ENCODE results near the gene KRT76.
"Not testable (repeated sequence)": the region's sequence is repeated elsewhere in the genome, so short reads cannot be mapped to it uniquely, and the experiment has no call there.

The KRT76 gene

GRCh38 chr12:52769946-52770345, 7.2 kb downstream of the KRT76 start:
- Mint-ChIP-seq H3K4me3 (no peak overlapping the region), H3K4me1 (no peaks in the 10 kb centered on the region), H3K9me3 (no peaks in the 10 kb centered on the region), H3K36me3 (no peaks in the 10 kb centered on the region), H3K27me3 (peaks cover 16% of the 10 kb centered on the region), H3K27ac (no peak overlapping the region)
- no peak for ATAC-seq (ENCODE audit: low read depth)
- no peak for DNase-seq (ENCODE audit: low spot score in 2 of 2)

- DNase-seq (ENCODE audit: low spot score in 2 of 2) = no peak
- Mint-ChIP-seq H3K27me3 (peaks cover 16% of the 10 kb centered on the region), H3K9me3 (no peaks in the 10 kb centered on the region), H3K36me3 (no peaks in the 10 kb centered on the region), H3K27ac (no peak overlapping the region), H3K4me3 (no peak overlapping the region), H3K4me1 (no peaks in the 10 kb centered on the region)
- no peak for ATAC-seq (ENCODE audit: low read depth)
These were observed 7.8 kb downstream of the KRT76 start for GRCh38 chr12:52769354-52769753.

DNA sequence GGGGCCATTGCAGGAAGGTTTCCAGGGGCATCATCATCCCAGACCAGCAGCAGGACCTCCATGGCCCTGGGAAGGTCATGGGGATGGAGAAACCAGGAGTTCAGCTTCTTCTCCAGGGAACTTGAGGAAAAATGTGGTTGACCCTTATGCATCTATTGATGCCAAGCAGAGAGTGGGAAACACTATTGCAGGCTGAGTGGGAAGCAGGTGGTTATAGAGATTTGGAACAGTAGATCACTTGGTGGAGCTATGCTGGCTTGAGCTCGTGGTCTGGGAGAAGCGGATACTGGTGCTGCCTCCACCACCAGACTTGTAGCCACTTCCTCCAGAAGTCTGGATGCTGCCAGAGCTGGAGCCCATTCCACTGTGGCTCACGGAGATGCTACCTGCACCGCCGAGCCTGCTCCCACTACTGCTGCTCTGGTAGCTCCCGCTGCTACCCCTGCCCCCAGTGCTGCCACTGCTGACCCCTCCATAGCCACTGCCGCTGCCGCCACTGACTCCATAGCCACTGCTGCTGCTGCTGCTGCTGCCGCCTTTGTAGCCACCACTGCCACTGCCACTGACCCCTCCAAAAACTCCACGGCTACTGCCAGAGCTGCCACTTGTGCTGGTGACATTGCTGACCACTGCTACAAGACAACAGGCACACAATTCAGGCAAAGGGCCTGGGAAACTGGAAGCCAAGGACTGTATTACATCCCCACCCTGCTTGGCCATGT, 8.5 kb downstream of the KRT76 start:
- no peaks in the 10 kb centered on the region for H3K4me1 Mint-ChIP-seq
- peaks cover 16% of the 10 kb centered on the region for H3K27me3 Mint-ChIP-seq
- no peaks in the 10 kb centered on the region for H3K9me3 Mint-ChIP-seq
- no peak overlapping the region for H3K27ac Mint-ChIP-seq
- no peak overlapping the region for H3K4me3 Mint-ChIP-seq
- no peaks in the 10 kb centered on the region for H3K36me3 Mint-ChIP-seq
- no peak for ATAC-seq (ENCODE audit: low read depth)
- no peak for DNase-seq (ENCODE audit: low spot score in 2 of 2)

- Mint-ChIP-seq H3K9me3 (no peaks in the 10 kb centered on the region), H3K27ac (no peak overlapping the region), H3K4me1 (no peaks in the 10 kb centered on the region), H3K27me3 (peaks cover 16% of the 10 kb centered on the region), H3K4me3 (no peak overlapping the region), H3K36me3 (no peaks in the 10 kb centered on the region)
- ATAC-seq (ENCODE audit: low read depth) (no peak), DNase-seq (ENCODE audit: low spot score in 2 of 2) (no peak)
These were observed 9.7 kb downstream of the KRT76 start for GRCh38 chr12:52767427-52767826.

DNA sequence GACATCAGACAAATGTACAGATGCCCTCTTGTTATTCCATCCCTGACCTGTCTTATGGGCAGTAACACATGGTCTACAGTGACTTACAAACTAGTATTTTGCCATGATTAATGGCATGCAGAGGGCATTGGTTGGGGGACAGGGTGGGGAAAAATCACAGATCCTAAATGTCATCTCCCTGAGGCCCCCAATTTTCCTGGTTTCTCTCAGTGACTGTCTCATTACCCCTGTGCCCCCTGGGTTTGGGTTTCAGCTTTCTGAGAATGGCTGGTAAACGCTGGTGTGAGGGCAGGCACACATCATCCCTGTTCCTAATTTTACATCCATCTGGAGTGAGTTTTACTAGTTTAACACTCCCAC, 10.1 kb downstream of the KRT76 start:
- Mint-ChIP-seq H3K9me3 (no peaks in the 10 kb centered on the region), H3K4me1 (no peaks in the 10 kb centered on the region), H3K27ac (no peak overlapping the region), H3K36me3 (no peaks in the 10 kb centered on the region), H3K4me3 (no peak overlapping the region), H3K27me3 (peaks cover 16% of the 10 kb centered on the region)
- DNase-seq (ENCODE audit: low spot score in 2 of 2) (no peak), ATAC-seq (ENCODE audit: low read depth) (no peak)

GRCh38 chr12:52766351-52767019, 10.7 kb downstream of the KRT76 start:
- ATAC-seq (ENCODE audit: low read depth) (no peak), DNase-seq (ENCODE audit: low spot score in 2 of 2) (no peak)
- H3K9me3 Mint-ChIP-seq = no peaks in the 10 kb centered on the region
- H3K4me1 Mint-ChIP-seq = no peaks in the 10 kb centered on the region
- H3K4me3 Mint-ChIP-seq = no peak overlapping the region
- H3K27me3 Mint-ChIP-seq = peaks cover 16% of the 10 kb centered on the region
- H3K27ac Mint-ChIP-seq = no peak overlapping the region
- no peaks in the 10 kb centered on the region for H3K36me3 Mint-ChIP-seq

GRCh38 chr12:52765702-52766101, 11.4 kb downstream of the KRT76 start:
- Mint-ChIP-seq H3K4me3 (no peak overlapping the region), H3K27ac (no peak overlapping the region), H3K9me3 (peaks cover 3% of the 10 kb centered on the region), H3K27me3 (peaks cover 13% of the 10 kb centered on the region), H3K36me3 (no peaks in the 10 kb centered on the region), H3K4me1 (no peaks in the 10 kb centered on the region)
- DNase-seq (ENCODE audit: low spot score in 2 of 2) (no peak), ATAC-seq (ENCODE audit: low read depth) (no peak)

GRCh38 chr12:52763991-52764390, 13.2 kb downstream of the KRT76 start:
- no peak for DNase-seq (ENCODE audit: low spot score in 2 of 2)
- Mint-ChIP-seq H3K36me3 (no peaks in the 10 kb centered on the region), H3K27me3 (peaks cover 6% of the 10 kb centered on the region), H3K4me3 (no peak overlapping the region), H3K27ac (no peak overlapping the region), H3K9me3 (peaks cover 6% of the 10 kb centered on the region), H3K4me1 (no peaks in the 10 kb centered on the region)
- no peak for ATAC-seq (ENCODE audit: low read depth)

- Mint-ChIP-seq H3K27ac (no peak overlapping the region), H3K9me3 (peaks cover 6% of the 10 kb centered on the region), H3K27me3 (peaks cover 4% of the 10 kb centered on the region), H3K36me3 (no peaks in the 10 kb centered on the region), H3K4me1 (no peaks in the 10 kb centered on the region), H3K4me3 (no peak overlapping the region)
- ATAC-seq (ENCODE audit: low read depth) (no peak), DNase-seq (ENCODE audit: low spot score in 2 of 2) (no peak)
These were observed 14.0 kb downstream of the KRT76 start for GRCh38 chr12:52763036-52763659.

DNA sequence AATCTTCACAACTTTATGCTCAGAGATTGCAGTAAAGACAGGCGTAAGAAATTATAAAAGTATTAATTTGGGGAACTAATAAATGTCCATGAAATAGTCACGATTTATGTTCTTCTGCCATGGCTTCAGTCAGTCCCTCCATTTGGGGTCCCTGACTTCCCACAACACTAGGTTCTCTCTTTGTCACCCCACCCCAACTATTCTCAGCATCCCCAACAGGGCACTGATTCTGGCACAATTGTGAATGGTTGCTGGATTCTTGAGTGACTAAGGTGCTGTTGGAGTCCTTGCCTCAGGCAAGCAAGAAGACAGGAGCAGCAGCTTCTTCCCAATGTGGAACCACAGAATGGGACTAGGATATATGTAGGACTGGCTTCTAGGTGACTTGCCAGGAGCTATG, 15.3 kb downstream of the KRT76 start:
- Mint-ChIP-seq H3K27ac (no peak overlapping the region), H3K36me3 (no peaks in the 10 kb centered on the region)

GRCh38 chr12:52761218-52761617, 15.9 kb downstream of the KRT76 start:
- H3K4me3 Mint-ChIP-seq = not testable (repeated sequence)

More for the DNA sequence above, 15.3 kb downstream of the KRT76 start:
- Mint-ChIP-seq H3K4me3 (no peak overlapping the region), H3K27me3 (peaks cover 4% of the 10 kb centered on the region), H3K9me3 (peaks cover 6% of the 10 kb centered on the region), H3K4me1 (no peaks in the 10 kb centered on the region)
- ATAC-seq (ENCODE audit: low read depth) (no peak), DNase-seq (ENCODE audit: low spot score in 2 of 2) (no peak)

GRCh38 chr12:52760623-52761022, 16.5 kb downstream of the KRT76 start:
- no peak overlapping the region for H3K27ac Mint-ChIP-seq
- H3K9me3 Mint-ChIP-seq = peaks cover 6% of the 10 kb centered on the region

More at GRCh38 chr12:52761218-52761617, 15.9 kb downstream of the KRT76 start:
- H3K4me1 Mint-ChIP-seq; DNase-seq (ENCODE audit: low spot score in 2 of 2); H3K9me3 Mint-ChIP-seq; ATAC-seq (ENCODE audit: low read depth); H3K27ac Mint-ChIP-seq; H3K27me3 Mint-ChIP-seq; H3K36me3 Mint-ChIP-seq: not testable (repeated sequence)

DNA sequence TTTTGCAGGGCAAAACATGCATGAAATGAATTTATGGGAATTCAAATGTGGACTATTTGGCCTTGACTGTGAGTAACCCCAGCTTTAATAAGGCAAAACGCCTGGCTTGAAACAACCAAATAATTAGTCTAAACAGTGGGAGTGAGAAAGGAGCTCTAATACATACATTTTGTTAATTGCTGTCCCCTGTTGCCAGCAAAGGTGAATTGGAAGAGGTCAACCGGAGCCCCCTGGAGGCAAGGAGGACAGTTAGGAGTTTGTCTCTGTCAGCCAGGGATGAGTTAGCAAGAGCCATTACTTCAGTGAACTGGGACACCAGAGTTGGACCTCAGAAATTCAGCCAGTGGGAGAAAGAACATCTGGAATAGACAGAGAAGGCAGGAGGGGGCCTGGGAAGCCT, 17.4 kb downstream of the KRT76 start:
- Mint-ChIP-seq H3K27ac (no peak overlapping the region), H3K4me1 (no peaks in the 10 kb centered on the region), H3K9me3 (peaks cover 6% of the 10 kb centered on the region), H3K4me3 (no peak overlapping the region), H3K27me3 (no peaks in the 10 kb centered on the region), H3K36me3 (no peaks in the 10 kb centered on the region)
- DNase-seq (ENCODE audit: low spot score in 2 of 2) (no peak), ATAC-seq (ENCODE audit: low read depth) (no peak)

More at GRCh38 chr12:52760623-52761022, 16.5 kb downstream of the KRT76 start:
- ATAC-seq (ENCODE audit: low read depth) = no peak
- no peaks in the 10 kb centered on the region for H3K27me3 Mint-ChIP-seq
- H3K4me3 Mint-ChIP-seq = no peak overlapping the region
- H3K36me3 Mint-ChIP-seq = no peaks in the 10 kb centered on the region
- DNase-seq (ENCODE audit: low spot score in 2 of 2) = no peak
- no peaks in the 10 kb centered on the region for H3K4me1 Mint-ChIP-seq

DNA sequence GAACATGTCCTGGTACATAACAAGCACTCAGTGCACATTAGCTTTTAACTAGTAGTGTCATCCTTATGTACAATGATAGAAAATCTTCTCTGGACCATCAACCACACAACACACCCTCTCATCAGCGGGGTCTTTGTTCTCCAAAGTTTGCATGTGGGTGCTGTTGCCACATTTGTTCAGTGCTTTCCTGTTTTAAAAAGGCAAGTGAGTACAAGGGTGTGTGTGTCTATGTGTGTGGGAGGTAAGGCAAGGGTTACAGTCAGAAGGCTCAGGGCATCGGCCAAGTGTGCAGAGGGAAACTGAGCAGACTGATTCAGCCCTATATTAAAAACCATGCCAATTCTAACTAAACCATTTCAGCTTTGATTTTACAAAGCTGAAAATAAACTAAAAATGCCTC, 17.9 kb downstream of the KRT76 start:
- H3K4me3 Mint-ChIP-seq = no peak overlapping the region
- no peak overlapping the region for H3K27ac Mint-ChIP-seq
- no peaks in the 10 kb centered on the region for H3K36me3 Mint-ChIP-seq
- H3K27me3 Mint-ChIP-seq = no peaks in the 10 kb centered on the region
- no peaks in the 10 kb centered on the region for H3K4me1 Mint-ChIP-seq
- DNase-seq (ENCODE audit: low spot score in 2 of 2) = no peak
- H3K9me3 Mint-ChIP-seq = peaks cover 6% of the 10 kb centered on the region
- no peak for ATAC-seq (ENCODE audit: low read depth)

All from memory B cell (primary cell).